Ovary (tissue), 3 donors: Measurements from ENCODE around the gene CHRD.

ENCODE experiments used
- CTCF ChIP-seq, 3 donors: fragments of 450-650 bp in 2 of 3; fragments of 200-600 bp in 1 of 3; IDR thresholded peaks; one replicate each; pipeline versions ENCODE4 v1.5.1 to v1.8.0; 2016 to 2022; ENCODE audit warnings: antibody characterized with exemption in 3 of 3, mild to moderate bottlenecking in 1 of 3
- EP300 ChIP-seq: sonication (generic); formaldehyde crosslinking; IDR thresholded peaks from one replicate; pipeline ENCODE4 v1.6.1; 2017; ENCODE audit warnings: antibody characterized with exemption
- POLR2A ChIP-seq: fragments of 450-650 bp; IDR thresholded peaks from one replicate; pipeline ENCODE4 v1.6.1; 2017; ENCODE audit warnings: antibody characterized with exemption, mild to moderate bottlenecking, moderate library complexity
- donor health status: DM: no; HTN: no; CAD: no.

GRCh38 chr3:184337399-184337714, 42.5 kb upstream of the CHRD start, which contains the start of gene FAM131A:
- no peak for TF ChIP-seq CTCF (IDR thresholded peaks at IDR 0.05)
- TF ChIP-seq EP300, result no peak
- no peak for TF ChIP-seq POLR2A
